Effector memory CD8-positive, alpha-beta T cell (primary cell): ENCODE measurements around the gene MAP9.
"Not testable (repeated sequence)": the region's sequence is repeated elsewhere in the genome, so short reads cannot be mapped to it uniquely, and the experiment has no call there.

Experiments
- ATAC-seq: fragments of 150-1000 bp; cut with Tn5 transposase; replicated peaks from 2 replicates; pipeline ENCODE4 v1.10.0; 2021; ENCODE audit warnings: mild to moderate bottlenecking, moderate library complexity
- DNase-seq, 3 experiments: peaks; one replicate each; pipeline ENCODE4 v3.0.0; 2021
- H3K27ac Mint-ChIP-seq, 2 donors: one replicate each; pipeline ENCODE4 v1.8.0; 2022; ENCODE audit warnings: mild to moderate bottlenecking in 2 of 2, mixed read lengths in 2 of 2, moderate library complexity in 2 of 2
- H3K27me3 Mint-ChIP-seq, 2 donors: one replicate each; pipeline ENCODE4 v1.8.0; 2022; ENCODE audit warnings: mixed read lengths in 2 of 2
- H3K36me3 Mint-ChIP-seq: one replicate; pipeline ENCODE4 v1.8.0; 2022; ENCODE audit warnings: mild to moderate bottlenecking, moderate library complexity, mixed read lengths; ENCODE audit not compliant: insufficient read depth
- H3K4me1 Mint-ChIP-seq, 2 donors: one replicate each; pipeline ENCODE4 v1.8.0; 2022; ENCODE audit warnings: low read depth in 2 of 2, mixed read lengths in 2 of 2
- H3K4me3 Mint-ChIP-seq, 2 donors: one replicate each; pipeline ENCODE4 v1.8.0; 2022; ENCODE audit warnings: mild to moderate bottlenecking in 2 of 2, mixed read lengths in 2 of 2, moderate library complexity in 2 of 2
- H3K9me3 Mint-ChIP-seq, 2 donors: one replicate each; pipeline ENCODE4 v1.8.0; 2022; ENCODE audit warnings: mixed read lengths in 2 of 2

MAP9 gene

DNA sequence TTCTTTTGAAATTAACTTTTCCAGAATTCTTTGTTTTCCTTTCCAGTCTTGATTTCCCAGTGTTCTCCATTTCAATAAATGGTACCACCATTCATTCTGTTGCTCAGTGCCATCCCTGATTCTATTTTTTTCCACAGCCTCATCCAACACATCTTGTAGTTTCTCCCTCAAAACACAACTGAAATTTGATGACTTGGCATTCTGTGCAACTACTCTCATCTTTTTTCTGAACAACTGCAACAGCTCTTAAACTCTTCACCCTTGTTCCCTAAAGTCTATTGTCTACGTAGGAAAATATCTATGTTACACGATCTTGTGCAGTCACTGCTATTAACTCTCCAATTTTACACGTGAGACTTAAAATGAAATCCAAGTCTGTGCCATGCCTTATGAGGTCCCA is 40.5 kb downstream of the MAP9 start:
- DNase-seq: no peak
- Mint-ChIP-seq H3K27ac (no peak overlapping the region), H3K9me3 (no peaks in the 10 kb centered on the region), H3K4me3 (no peak overlapping the region), H3K27me3 (peaks cover 12 to 19% of the 10 kb centered on the region in 2 donors), H3K4me1 (no peaks in the 10 kb centered on the region), H3K36me3 (no peaks in the 10 kb centered on the region)
- no peak for ATAC-seq

DNA sequence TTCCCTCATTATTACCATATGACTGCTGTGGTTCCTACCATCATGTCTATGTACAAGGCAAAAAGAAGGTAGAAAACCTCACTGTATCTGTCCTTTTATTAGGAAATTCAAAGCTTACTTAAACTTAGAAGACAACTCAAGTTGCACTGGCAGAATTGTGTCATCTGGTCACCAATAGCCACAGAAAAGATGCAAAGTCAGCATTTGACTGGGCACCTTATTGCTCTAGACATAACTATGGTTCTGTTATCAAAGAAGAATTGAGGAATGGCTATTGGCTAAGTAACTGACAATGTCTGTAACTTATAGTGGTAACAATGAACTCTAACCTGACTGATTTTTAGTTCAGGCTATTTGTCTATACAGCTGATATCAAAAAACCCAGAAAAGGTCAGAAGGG is 45.3 kb downstream of the MAP9 start:
- Mint-ChIP-seq H3K36me3 (no peaks in the 10 kb centered on the region), H3K9me3 (no peaks in the 10 kb centered on the region), H3K4me3 (no peak overlapping the region), H3K4me1 (no peaks in the 10 kb centered on the region), H3K27me3 (peaks cover 5 to 6% of the 10 kb centered on the region in 2 donors), H3K27ac (no peak overlapping the region)
- DNase-seq: no peak
- no peak for ATAC-seq

DNA sequence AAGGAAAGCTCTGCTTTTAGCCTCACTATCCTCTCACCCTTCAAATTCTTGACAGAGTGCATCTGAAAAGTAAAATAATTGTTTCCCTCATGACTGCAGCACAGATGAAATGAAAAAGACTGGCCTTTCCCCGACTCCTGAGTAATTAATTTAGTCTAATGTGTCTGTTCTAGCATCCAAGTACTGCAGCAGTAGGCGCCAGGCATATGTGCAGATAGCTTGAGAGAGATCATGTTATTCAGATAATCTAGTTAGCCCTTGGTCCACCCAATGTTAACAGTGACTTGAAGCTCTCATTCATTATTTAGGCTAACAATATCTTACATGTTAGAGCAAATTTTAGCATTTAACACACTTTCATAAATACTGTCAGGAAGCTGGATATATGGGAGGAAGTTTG is 54.0 kb downstream of the MAP9 start:
- H3K4me3 Mint-ChIP-seq: no peak overlapping the region
- DNase-seq (no peak), ATAC-seq (no peak)
- H3K4me1 Mint-ChIP-seq: no peaks in the 10 kb centered on the region
- no peak overlapping the region for H3K27ac Mint-ChIP-seq
- no peaks in the 10 kb centered on the region for H3K36me3 Mint-ChIP-seq
- peaks cover 6 to 16% of the 10 kb centered on the region in 2 donors for H3K27me3 Mint-ChIP-seq
- H3K9me3 Mint-ChIP-seq: no peaks in the 10 kb centered on the region

DNA sequence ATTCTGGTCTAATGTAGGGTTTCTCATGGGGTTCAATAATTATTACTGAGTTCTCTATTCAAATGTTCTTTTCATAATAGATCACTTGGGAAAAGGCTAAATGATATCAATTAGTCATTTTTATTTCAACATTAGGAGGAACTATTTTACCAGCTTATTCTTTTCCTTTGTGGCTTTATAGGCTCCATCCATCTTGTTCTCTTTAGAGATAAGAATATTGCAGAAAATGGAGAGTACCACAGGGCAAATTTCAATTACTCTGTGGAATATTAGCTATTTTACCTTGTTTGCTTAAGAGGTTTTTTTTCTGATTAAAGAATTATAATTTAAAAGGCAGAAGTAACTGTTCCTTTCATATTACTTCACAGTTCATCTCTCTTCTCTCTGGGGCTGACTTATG is 55.8 kb downstream of the MAP9 start:
- DNase-seq (no peak), ATAC-seq (no peak)
- no peak overlapping the region for H3K27ac Mint-ChIP-seq

DNA sequence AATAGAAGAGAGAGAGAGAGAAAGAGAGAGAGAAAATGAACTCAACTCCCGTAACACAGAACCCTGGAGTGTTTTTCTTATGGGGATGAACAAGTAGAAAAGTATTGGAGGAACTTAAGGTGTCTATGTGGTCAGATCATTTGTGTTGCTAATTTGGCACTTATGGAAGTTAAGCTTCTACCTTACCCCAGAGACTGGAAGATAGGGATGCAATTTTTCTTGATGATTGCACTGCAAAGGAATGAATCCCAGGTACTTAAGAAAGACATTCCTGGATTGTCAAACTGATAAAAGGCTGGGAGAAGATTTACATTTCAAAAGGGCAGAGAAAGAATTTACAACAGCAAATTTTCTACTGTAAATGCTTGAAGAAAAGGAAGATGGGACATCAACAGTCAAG is 57.2 kb downstream of the MAP9 start:
- Mint-ChIP-seq H3K27me3 (peaks cover 8 to 20% of the 10 kb centered on the region in 2 donors), H3K36me3 (no peaks in the 10 kb centered on the region), H3K4me3 (no peak overlapping the region)

More for the DNA sequence above, 55.8 kb downstream of the MAP9 start:
- Mint-ChIP-seq H3K9me3 (no peaks in the 10 kb centered on the region), H3K36me3 (no peaks in the 10 kb centered on the region), H3K27me3 (peaks cover 6 to 16% of the 10 kb centered on the region in 2 donors), H3K4me3 (no peak overlapping the region), H3K4me1 (no peaks in the 10 kb centered on the region)

DNA sequence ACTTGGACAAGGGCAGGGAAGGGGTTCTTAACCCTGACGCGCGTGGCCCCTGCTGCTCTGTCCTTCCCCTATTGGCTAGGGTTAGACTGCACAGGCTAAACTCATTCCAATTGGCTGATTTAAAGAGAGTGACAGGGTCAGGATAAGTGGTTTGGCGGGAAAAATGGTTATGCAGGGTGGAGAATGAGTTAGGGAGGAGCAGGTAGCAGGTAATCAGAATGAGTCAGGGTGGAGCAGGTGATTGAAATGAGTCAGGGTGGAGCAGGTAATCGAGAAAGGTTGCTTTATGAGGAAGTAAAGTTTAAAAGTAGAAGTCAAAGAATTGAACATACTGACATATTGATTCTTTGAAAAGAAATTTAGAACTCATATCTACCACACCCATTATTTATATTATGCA is 64.7 kb downstream of the MAP9 start:
- ATAC-seq, H3K9me3 Mint-ChIP-seq, H3K36me3 Mint-ChIP-seq, H3K4me3 Mint-ChIP-seq, DNase-seq, H3K27ac Mint-ChIP-seq, H3K4me1 Mint-ChIP-seq, H3K27me3 Mint-ChIP-seq: not testable (repeated sequence)

More for the DNA sequence above, 57.2 kb downstream of the MAP9 start:
- DNase-seq: no peak
- H3K9me3 Mint-ChIP-seq: no peaks in the 10 kb centered on the region
- no peak for ATAC-seq
- no peaks in the 10 kb centered on the region for H3K4me1 Mint-ChIP-seq
- no peak overlapping the region for H3K27ac Mint-ChIP-seq

DNA sequence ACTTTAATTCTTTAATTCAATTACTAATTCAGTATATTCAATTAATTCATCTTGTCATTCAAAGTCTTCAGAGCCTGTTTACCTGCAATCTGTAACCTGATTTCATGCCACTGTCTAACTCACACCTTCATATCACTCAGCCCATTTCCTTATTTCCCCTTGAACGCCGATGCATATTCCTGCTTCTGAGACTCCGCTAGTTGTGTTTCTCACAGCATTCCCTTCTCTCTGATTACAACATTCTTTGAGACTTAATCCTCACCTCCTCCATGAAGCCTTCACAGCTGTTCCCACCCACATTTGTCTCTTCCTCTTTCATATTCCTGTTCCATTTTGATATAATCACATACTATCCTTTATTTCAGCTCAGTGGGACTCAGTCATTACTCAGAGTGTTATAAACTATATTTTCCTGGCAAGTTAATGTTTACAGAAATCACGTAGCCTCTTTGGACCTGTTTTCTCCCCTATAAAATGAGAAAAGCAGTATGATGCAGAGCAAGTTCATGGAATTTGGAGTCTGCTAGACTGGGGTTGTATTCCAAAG is 69.0 kb downstream of the MAP9 start:
- Mint-ChIP-seq H3K9me3 (peaks cover 0 to 4% of the 10 kb centered on the region in 2 donors), H3K27me3 (no peaks in the 10 kb centered on the region), H3K4me1 (no peaks in the 10 kb centered on the region), H3K36me3 (no peaks in the 10 kb centered on the region), H3K4me3 (no peak overlapping the region), H3K27ac (no peak overlapping the region)
- ATAC-seq (no peak), DNase-seq (no peak)

DNA sequence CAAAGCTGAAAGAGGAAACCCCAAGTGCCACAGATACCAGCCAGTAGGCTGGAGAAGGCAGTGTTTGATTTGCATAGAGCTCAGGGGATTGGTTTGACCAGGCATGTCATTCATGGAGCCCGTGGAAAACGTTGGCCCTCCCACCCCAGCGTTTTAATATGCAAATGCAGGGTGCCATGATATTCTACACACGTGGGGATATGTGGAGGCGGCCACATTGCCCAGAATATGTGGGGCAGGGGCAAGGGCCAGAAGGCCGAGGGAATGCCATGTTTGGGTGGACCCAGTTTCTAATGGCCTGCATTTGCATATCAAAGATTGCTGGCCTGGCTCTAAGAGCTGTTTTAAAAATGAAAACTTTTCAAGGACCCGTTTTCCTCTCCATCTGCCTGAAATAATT is 71.1 kb downstream of the MAP9 start:
- ATAC-seq (no peak), DNase-seq (no peak)
- H3K4me1 Mint-ChIP-seq: no peaks in the 10 kb centered on the region
- H3K27me3 Mint-ChIP-seq: no peaks in the 10 kb centered on the region
- H3K4me3 Mint-ChIP-seq: no peak overlapping the region
- peaks cover 0 to 1% of the 10 kb centered on the region in 2 donors for H3K9me3 Mint-ChIP-seq
- no peak overlapping the region for H3K27ac Mint-ChIP-seq
- no peaks in the 10 kb centered on the region for H3K36me3 Mint-ChIP-seq

DNA sequence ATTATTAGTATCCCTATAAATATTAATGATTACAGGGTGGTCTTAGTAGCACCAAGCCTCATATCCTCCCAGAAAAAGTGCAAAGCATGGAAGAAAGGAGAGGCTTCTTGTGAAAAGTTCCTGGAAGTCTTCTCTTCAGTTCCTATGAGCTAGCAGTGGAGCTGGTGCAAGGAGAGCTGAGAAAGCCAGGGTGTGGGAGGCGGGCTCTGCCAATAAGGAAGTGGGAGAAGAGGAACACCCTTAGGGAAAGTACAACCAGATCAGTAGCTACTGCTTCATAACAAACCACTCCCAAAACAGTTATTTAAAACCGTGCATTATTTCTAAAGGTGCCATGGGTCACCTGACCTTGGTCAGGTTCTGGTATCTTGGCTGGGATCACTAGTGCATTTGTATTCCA is 72.4 kb downstream of the MAP9 start:
- Mint-ChIP-seq H3K36me3 (no peaks in the 10 kb centered on the region), H3K27me3 (no peaks in the 10 kb centered on the region), H3K9me3 (peaks cover 0 to 1% of the 10 kb centered on the region in 2 donors), H3K4me1 (no peaks in the 10 kb centered on the region), H3K27ac (no peak overlapping the region), H3K4me3 (no peak overlapping the region)
- ATAC-seq (no peak), DNase-seq (no peak)

DNA sequence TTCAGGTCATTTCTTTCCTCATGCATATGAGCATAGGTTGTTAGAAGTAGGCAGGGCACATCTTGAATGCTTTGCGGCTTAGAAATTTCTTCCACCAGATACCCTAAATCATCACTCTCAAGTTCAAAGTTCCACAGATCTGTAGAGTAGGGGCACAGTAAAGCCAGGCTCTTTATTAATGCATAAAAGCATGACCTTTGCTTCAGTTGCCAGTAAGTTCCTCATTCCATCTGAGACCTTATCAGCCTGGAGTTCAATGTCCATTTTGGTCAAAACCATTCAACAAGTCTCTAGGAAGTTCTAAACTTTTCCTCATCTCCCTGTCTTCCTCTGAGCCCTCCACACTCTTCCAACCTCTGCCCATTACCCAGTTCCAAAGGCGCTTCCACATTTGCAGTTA is 77.7 kb downstream of the MAP9 start:
- DNase-seq (no peak), ATAC-seq (no peak)
- H3K27ac Mint-ChIP-seq: no peak overlapping the region
- peaks cover 0 to 3% of the 10 kb centered on the region in 2 donors for H3K9me3 Mint-ChIP-seq
- no peaks in the 10 kb centered on the region for H3K27me3 Mint-ChIP-seq
- H3K36me3 Mint-ChIP-seq: no peaks in the 10 kb centered on the region
- no peaks in the 10 kb centered on the region for H3K4me1 Mint-ChIP-seq
- no peak overlapping the region for H3K4me3 Mint-ChIP-seq
